Measurements from ENCODE around the gene SLC6A8. TPM values are rescaled to one million over a fixed set of nuclear protein-coding genes. Genes with fewer than 3 reads are reported as not detected.
A peak's percentile ranks its signal among the peaks of the same experiment; 100 is the strongest.
"Not testable (repeated sequence)": the region's sequence is repeated elsewhere in the genome, so short reads cannot be mapped to it uniquely, and the experiment has no call there.

SLC6A8 gene
- total and polyA plus RNA-seq, 4 donors: 13.9 to 26.7 (median 15.4) TPM

GRCh38 chrX:153736871-153737441, 49.2 kb downstream of the SLC6A8 start:
- H3K36me3 ChIP-seq (ENCODE audit: control insufficient read depth in 1 of 2, insufficient read depth in 2 of 2, low read length in 1 of 2): no peaks in the 10 kb centered on the region
- no peaks in the 10 kb centered on the region for H3K27me3 ChIP-seq (ENCODE audit: control insufficient read depth in 1 of 2, insufficient read depth in 2 of 2, low read length in 1 of 2)

GRCh38 chrX:153738056-153738605, 50.4 kb downstream of the SLC6A8 start:
- Histone ChIP-seq H3K27me3 (ENCODE audit: control insufficient read depth in 1 of 2, insufficient read depth in 2 of 2, low read length in 1 of 2) (no peaks in the 10 kb centered on the region), H3K4me1 (ENCODE audit: control insufficient read depth in 1 of 2, insufficient read depth in 2 of 2, low read length in 2 of 2) (no peaks in the 10 kb centered on the region), H3K4me3 (ENCODE audit: low read length in 2 of 2) (no peak overlapping the region), H3K27ac (ENCODE audit: low read depth in 1 of 2, low read length in 2 of 2) (no peak overlapping the region), H3K9me3 (ENCODE audit: control insufficient read depth, low read length) (no peaks in the 10 kb centered on the region), H3K36me3 (ENCODE audit: control insufficient read depth in 1 of 2, insufficient read depth in 2 of 2, low read length in 1 of 2) (no peaks in the 10 kb centered on the region)
- 89 to 96% methylated on average over 20 to 27 of the region's 27 CpGs for WGBS, 2 donors
- ATAC-seq (ENCODE audit: low FRiP score) (no peak), DNase-seq (no peak)
- intact Hi-C loops (cut with DNase I): no loop called here

More at GRCh38 chrX:153736871-153737441, 49.2 kb downstream of the SLC6A8 start:
- 83 to 85% methylated on average over 15 of the region's 15 CpGs for WGBS, 2 donors
- H3K27ac ChIP-seq (ENCODE audit: low read depth in 1 of 2, low read length in 2 of 2): no peak overlapping the region
- intact Hi-C loops (cut with DNase I): no loop called here
- no peak overlapping the region for H3K4me3 ChIP-seq (ENCODE audit: low read length in 2 of 2)
- ATAC-seq (ENCODE audit: low FRiP score) (peak; percentile 33), DNase-seq (no peak)
- H3K4me1 ChIP-seq (ENCODE audit: control insufficient read depth in 1 of 2, insufficient read depth in 2 of 2, low read length in 2 of 2): no peaks in the 10 kb centered on the region
- H3K9me3 ChIP-seq (ENCODE audit: control insufficient read depth, low read length): no peaks in the 10 kb centered on the region

- DNase-seq: no peak
- no peak overlapping the region for H3K4me3 ChIP-seq (ENCODE audit: low read length in 2 of 2)
- no peaks in the 10 kb centered on the region for H3K4me1 ChIP-seq (ENCODE audit: control insufficient read depth in 1 of 2, insufficient read depth in 2 of 2, low read length in 2 of 2)
- peak; percentile 36 for ATAC-seq (ENCODE audit: low FRiP score)
- no peaks in the 10 kb centered on the region for H3K9me3 ChIP-seq (ENCODE audit: control insufficient read depth, low read length)
- intact Hi-C loops (cut with DNase I): no loop called here
- H3K36me3 ChIP-seq (ENCODE audit: control insufficient read depth in 1 of 2, insufficient read depth in 2 of 2, low read length in 1 of 2): no peaks in the 10 kb centered on the region
- no peak overlapping the region for H3K27ac ChIP-seq (ENCODE audit: low read depth in 1 of 2, low read length in 2 of 2)
- WGBS, 2 donors: 87 to 93% methylated on average over 28 to 29 of the region's 29 CpGs
- no peaks in the 10 kb centered on the region for H3K27me3 ChIP-seq (ENCODE audit: control insufficient read depth in 1 of 2, insufficient read depth in 2 of 2, low read length in 1 of 2)
Measured at GRCh38 chrX:153739754-153740486, 52.2 kb downstream of the SLC6A8 start.

- intact Hi-C loops (cut with DNase I): no loop called here
- no peaks in the 10 kb centered on the region for H3K9me3 ChIP-seq (ENCODE audit: control insufficient read depth, low read length)
- H3K27me3 ChIP-seq (ENCODE audit: control insufficient read depth in 1 of 2, insufficient read depth in 2 of 2, low read length in 1 of 2): no peaks in the 10 kb centered on the region
- no peaks in the 10 kb centered on the region for H3K36me3 ChIP-seq (ENCODE audit: control insufficient read depth in 1 of 2, insufficient read depth in 2 of 2, low read length in 1 of 2)
- no peak overlapping the region for H3K4me3 ChIP-seq (ENCODE audit: low read length in 2 of 2)
- ATAC-seq (ENCODE audit: low FRiP score) (no peak), DNase-seq (no peak)
- 92 to 93% methylated on average over 16 of the region's 16 CpGs for WGBS, 2 donors
- no peak overlapping the region for H3K27ac ChIP-seq (ENCODE audit: low read depth in 1 of 2, low read length in 2 of 2)
- H3K4me1 ChIP-seq (ENCODE audit: control insufficient read depth in 1 of 2, insufficient read depth in 2 of 2, low read length in 2 of 2): no peaks in the 10 kb centered on the region
Measured at GRCh38 chrX:153740631-153741222, 53.0 kb downstream of the SLC6A8 start.

- H3K27ac ChIP-seq (ENCODE audit: low read depth in 1 of 2, low read length in 2 of 2): no peak overlapping the region
- H3K4me3 ChIP-seq (ENCODE audit: low read length in 2 of 2): no peak overlapping the region
- intact Hi-C loops (cut with DNase I): no loop called here
- H3K4me1 ChIP-seq (ENCODE audit: control insufficient read depth in 1 of 2, insufficient read depth in 2 of 2, low read length in 2 of 2): no peaks in the 10 kb centered on the region
- no peaks in the 10 kb centered on the region for H3K27me3 ChIP-seq (ENCODE audit: control insufficient read depth in 1 of 2, insufficient read depth in 2 of 2, low read length in 1 of 2)
- ATAC-seq (ENCODE audit: low FRiP score): no peak
- no peak for DNase-seq
- WGBS, 2 donors: 91 to 95% methylated on average over 13 to 14 of the region's 14 CpGs
- no peaks in the 10 kb centered on the region for H3K9me3 ChIP-seq (ENCODE audit: control insufficient read depth, low read length)
- H3K36me3 ChIP-seq (ENCODE audit: control insufficient read depth in 1 of 2, insufficient read depth in 2 of 2, low read length in 1 of 2): no peaks in the 10 kb centered on the region
Measured at GRCh38 chrX:153741446-153741845, 53.7 kb downstream of the SLC6A8 start.

- DNase-seq; H3K4me1 ChIP-seq (ENCODE audit: control insufficient read depth in 1 of 2, insufficient read depth in 2 of 2, low read length in 2 of 2); intact Hi-C loops (cut with DNase I); H3K4me3 ChIP-seq (ENCODE audit: low read length in 2 of 2); ATAC-seq (ENCODE audit: low FRiP score); H3K36me3 ChIP-seq (ENCODE audit: control insufficient read depth in 1 of 2, insufficient read depth in 2 of 2, low read length in 1 of 2); H3K27ac ChIP-seq (ENCODE audit: low read depth in 1 of 2, low read length in 2 of 2); H3K9me3 ChIP-seq (ENCODE audit: control insufficient read depth, low read length); H3K27me3 ChIP-seq (ENCODE audit: control insufficient read depth in 1 of 2, insufficient read depth in 2 of 2, low read length in 1 of 2): not testable (repeated sequence)
- 97% methylated on average over 12 to 14 of the region's 14 CpGs for WGBS, 2 donors
Measured at GRCh38 chrX:153742111-153742510, 54.4 kb downstream of the SLC6A8 start.

GRCh38 chrX:153742796-153743467, 55.2 kb downstream of the SLC6A8 start:
- DNase-seq; ATAC-seq (ENCODE audit: low FRiP score); H3K4me1 ChIP-seq (ENCODE audit: control insufficient read depth in 1 of 2, insufficient read depth in 2 of 2, low read length in 2 of 2); H3K27me3 ChIP-seq (ENCODE audit: control insufficient read depth in 1 of 2, insufficient read depth in 2 of 2, low read length in 1 of 2); H3K4me3 ChIP-seq (ENCODE audit: low read length in 2 of 2); H3K9me3 ChIP-seq (ENCODE audit: control insufficient read depth, low read length); H3K36me3 ChIP-seq (ENCODE audit: control insufficient read depth in 1 of 2, insufficient read depth in 2 of 2, low read length in 1 of 2); intact Hi-C loops (cut with DNase I): not testable (repeated sequence)
- 59 to 79% methylated on average over 30 to 32 of the region's 32 CpGs for WGBS, 2 donors
- H3K27ac ChIP-seq (ENCODE audit: low read depth in 1 of 2, low read length in 2 of 2): peak overlapping the region in 1 of 2 donors; percentile 60

- H3K4me1 ChIP-seq (ENCODE audit: control insufficient read depth in 1 of 2, insufficient read depth in 2 of 2, low read length in 2 of 2); intact Hi-C loops (cut with DNase I); ATAC-seq (ENCODE audit: low FRiP score); H3K9me3 ChIP-seq (ENCODE audit: control insufficient read depth, low read length); H3K27me3 ChIP-seq (ENCODE audit: control insufficient read depth in 1 of 2, insufficient read depth in 2 of 2, low read length in 1 of 2); H3K36me3 ChIP-seq (ENCODE audit: control insufficient read depth in 1 of 2, insufficient read depth in 2 of 2, low read length in 1 of 2); H3K4me3 ChIP-seq (ENCODE audit: low read length in 2 of 2): not testable (repeated sequence)
- peak overlapping the region in 1 of 2 donors; percentile 93 for H3K27ac ChIP-seq (ENCODE audit: low read depth in 1 of 2, low read length in 2 of 2)
- DNase-seq: peak; percentile 82 to 87
- WGBS, 2 donors: 6 to 23% methylated on average over 20 to 35 of the region's 35 CpGs
Measured at GRCh38 chrX:153743468-153744209, 55.9 kb downstream of the SLC6A8 start.

Data from aorta (tissue), 5 donors.